ENCODE results near the gene MON1B. TPM values are rescaled to one million over a fixed set of nuclear protein-coding genes. Genes with fewer than 3 reads are reported as not detected.

The MON1B gene
- polyA plus RNA-seq, 1 donor (not counting 4 experiments of a cell fraction or from before 2014, with no cell fraction given): 9.7 TPM

GRCh38 chr16:77197747-77198146, 6.8 kb downstream of the MON1B start:
- Histone ChIP-seq H3K4me1 (ENCODE audit: control insufficient read depth, extremely low read depth, insufficient read depth, low read length) (no peaks in the 10 kb centered on the region), H3K27ac (ENCODE audit: control insufficient read depth, insufficient read depth, low read length) (no peak overlapping the region), H3K27me3 (ENCODE audit: control insufficient read depth, extremely low read depth, insufficient read depth, low read length) (no peaks in the 10 kb centered on the region), H4K20me1 (ENCODE audit: control insufficient read depth, extremely low read depth, insufficient read depth, low read length) (no peaks in the 10 kb centered on the region), H3K36me3 (ENCODE audit: control insufficient read depth in 2 of 2, extremely low read depth in 1 of 2, insufficient read depth in 2 of 2, low read length in 2 of 2) (peaks cover 18 to 22% of the 10 kb centered on the region in 2 experiments), H3K4me3 (ENCODE audit: control insufficient read depth in 2 of 3, extremely low read depth in 1 of 3, insufficient read depth in 2 of 3, low read depth in 1 of 3, low read length in 3 of 3) (no peak overlapping the region), H3K79me2 (ENCODE audit: control insufficient read depth, insufficient read depth, low read length) (peaks cover 13% of the 10 kb centered on the region), H3K9me1 (ENCODE audit: control insufficient read depth, extremely low read depth, insufficient read depth, low read length) (no peaks in the 10 kb centered on the region), H3K9ac (ENCODE audit: control insufficient read depth, extremely low read depth, insufficient read depth, low read length) (no peak overlapping the region), H3K9me3 (ENCODE audit: control insufficient read depth, low read depth, low read length) (no peaks in the 10 kb centered on the region), H3K4me2 (ENCODE audit: control insufficient read depth, extremely low read depth, insufficient read depth, low read depth, low read length) (no peak overlapping the region), H2AFZ (ENCODE audit: control insufficient read depth, low read length) (no peak overlapping the region)
- dilution Hi-C loops (cut with MboI; ENCODE audit: extremely low pct_ligation_motif_present, low sequenced_read_pairs): no loop called here
- no peak for TF ChIP-seq EZH2 (IDR thresholded peaks at IDR 0.05; ENCODE audit: low read length)
- TF ChIP-seq CTCF (optimal IDR thresholded peaks at IDR 0.05 in 1 of 3, IDR thresholded peaks at IDR 0.05 in 1 of 3, conservative IDR thresholded peaks at IDR 0.05 in 1 of 3; ENCODE audit: extremely low read depth in 1 of 3, insufficient read depth in 2 of 3, low read length in 3 of 3): no peak
- FAIRE-seq (no peak), DNase-seq (ENCODE audit: low read depth, low spot score) (no peak)

- Histone ChIP-seq H2AFZ (ENCODE audit: control insufficient read depth, low read length) (no peak within 1 kb of the TSS), H3K36me3 (ENCODE audit: control insufficient read depth in 2 of 2, extremely low read depth in 1 of 2, insufficient read depth in 2 of 2, low read length in 2 of 2) (peaks cover 9 to 13% of the 10 kb centered on the region in 2 experiments), H3K4me1 (ENCODE audit: control insufficient read depth, extremely low read depth, insufficient read depth, low read length) (no peaks in the 10 kb centered on the region), H3K27me3 (ENCODE audit: control insufficient read depth, extremely low read depth, insufficient read depth, low read length) (no peaks in the 10 kb centered on the region), H3K4me3 (ENCODE audit: control insufficient read depth in 2 of 3, extremely low read depth in 1 of 3, insufficient read depth in 2 of 3, low read depth in 1 of 3, low read length in 3 of 3) (no peak within 1 kb of the TSS), H3K9me3 (ENCODE audit: control insufficient read depth, low read depth, low read length) (no peaks in the 10 kb centered on the region), H3K27ac (ENCODE audit: control insufficient read depth, insufficient read depth, low read length) (no peak within 1 kb of the TSS), H3K9me1 (ENCODE audit: control insufficient read depth, extremely low read depth, insufficient read depth, low read length) (no peaks in the 10 kb centered on the region), H3K9ac (ENCODE audit: control insufficient read depth, extremely low read depth, insufficient read depth, low read length) (no peak within 1 kb of the TSS), H3K79me2 (ENCODE audit: control insufficient read depth, insufficient read depth, low read length) (peaks cover 1% of the 10 kb centered on the region), H4K20me1 (ENCODE audit: control insufficient read depth, extremely low read depth, insufficient read depth, low read length) (no peaks in the 10 kb centered on the region), H3K4me2 (ENCODE audit: control insufficient read depth, extremely low read depth, insufficient read depth, low read depth, low read length) (no peak within 1 kb of the TSS)
- DNase-seq (ENCODE audit: low read depth, low spot score): no peak
- no peak for FAIRE-seq
- dilution Hi-C loops (cut with MboI; ENCODE audit: extremely low pct_ligation_motif_present, low sequenced_read_pairs): no loop called here
- TF ChIP-seq CTCF (optimal IDR thresholded peaks at IDR 0.05 in 1 of 3, IDR thresholded peaks at IDR 0.05 in 1 of 3, conservative IDR thresholded peaks at IDR 0.05 in 1 of 3; ENCODE audit: extremely low read depth in 1 of 3, insufficient read depth in 2 of 3, low read length in 3 of 3) (no peak), EZH2 (IDR thresholded peaks at IDR 0.05; ENCODE audit: low read length) (no peak)
These were observed 8.2 kb downstream of the MON1B start, which contains the start of gene SYCE1L for GRCh38 chr16:77199211-77199610. Gene SYCE1L, plus strand, starts transcription at chr16:77199408. Its CDS starts 44 bp downstream, at chr16:77199452.
